Testis (tissue), 3 donors: ENCODE data around the gene IL25. TPM values are rescaled to one million over a fixed set of nuclear protein-coding genes. Genes with fewer than 3 reads are reported as not detected.

Experiments
- DNase-seq: peaks from one replicate; pipeline ENCODE4 v3.0.0-alpha.2; 2019
- H3K27ac ChIP-seq, 2 donors: fragments of 200-600 bp; sonication (generic); one replicate each; pipeline ENCODE4 v1.5.1; 2019
- H3K27me3 ChIP-seq: fragments of 200-600 bp; sonication (generic); one replicate; pipeline ENCODE4 v1.5.1; 2019
- H3K36me3 ChIP-seq: fragments of 200-600 bp; sonication (generic); one replicate; pipeline ENCODE4 v1.5.1; 2017; ENCODE audit warnings: low read depth; ENCODE audit errors: missing control alignments
- H3K4me1 ChIP-seq: fragments of 200-600 bp; sonication (generic); one replicate; pipeline ENCODE4 v1.5.1; 2019
- H3K4me3 ChIP-seq, 2 donors: fragments of 200-600 bp; sonication (generic); one replicate each; pipeline ENCODE4 v1.5.1; 2017 to 2019
- H3K9me3 ChIP-seq: fragments of 200-600 bp; sonication (generic); one replicate; pipeline ENCODE4 v1.5.1; 2017
- CTCF ChIP-seq, 3 experiments: fragments of 450-650 bp in 2 of 3; fragments of 200-600 bp in 1 of 3; sonication (generic) in 1 of 3; IDR thresholded peaks; one replicate each; pipeline ENCODE4 v1.5.1; 2016 to 2019; ENCODE audit warnings: antibody characterized with exemption in 3 of 3, mild to moderate bottlenecking in 2 of 3, moderate library complexity in 1 of 3
- POLR2A ChIP-seq: fragments of 450-650 bp; IDR thresholded peaks from one replicate; pipeline ENCODE4 v1.6.1; 2017; ENCODE audit warnings: antibody characterized with exemption, mild to moderate bottlenecking, moderate library complexity
- WGBS, 2 donors: methylation state at CpG; one replicate each; pipeline ENCODE4 v1.1.5; 2018; 5-methylcytosine and 5-hydroxymethylcytosine counted together
- intact Hi-C: fragments of 100-400 bp; cut with DNase I; formaldehyde crosslinking; loops from one replicate; pipeline ENCODE4 v1.15.1; 2023; ENCODE audit warnings: low total_unique reads
- polyA plus RNA-seq: library from polyadenylated mRNA; stranded (reverse); fragments of 350-450 nt; fragmentation: Illumina TruSeq; extraction: RNeasy Lipid Tissue Mini Kit (QIAGEN cat#74804); gene quantifications from one replicate; pipeline ENCODE4 v1.2.3, GENCODE V29; 2014; ENCODE audit warnings: low read depth, low replicate concordance; ENCODE audit not compliant: insufficient read depth
- total RNA-seq, 2 donors: library from RNA; depleted of rRNA; stranded (reverse); fragments of >200 nt; gene quantifications; one replicate each; pipeline ENCODE4 v1.2.3, GENCODE V29; 2016

Gene IL25
- total and polyA plus RNA-seq, 3 donors from 2014 or later: 0.39 to 0.83 (median 0.68) TPM

GRCh38 chr14:23358042-23358441 lies 14.6 kb upstream of the IL25 start:
- no peaks in the 10 kb centered on the region for H3K9me3 ChIP-seq
- TF ChIP-seq POLR2A: no peak
- TF ChIP-seq CTCF (IDR thresholded peaks at IDR 0.05): no peak
- H3K36me3 ChIP-seq: no peaks in the 10 kb centered on the region
- no peak overlapping the region for H3K27ac ChIP-seq
- no peaks in the 10 kb centered on the region for H3K27me3 ChIP-seq
- 67 to 82% methylated on average over 3 of the region's 3 CpGs for WGBS, 2 donors
- intact Hi-C loops: no loop called here
- no peak overlapping the region for H3K4me3 ChIP-seq
- H3K4me1 ChIP-seq: no peaks in the 10 kb centered on the region
- no peak for DNase-seq

- 71 to 83% methylated on average over 12 of the region's 12 CpGs for WGBS, 2 donors
- TF ChIP-seq CTCF (IDR thresholded peaks at IDR 0.05) (no peak), POLR2A (no peak)
- H3K27ac ChIP-seq: no peak overlapping the region
- intact Hi-C loops: no loop called here
- H3K27me3 ChIP-seq: no peaks in the 10 kb centered on the region
- no peaks in the 10 kb centered on the region for H3K9me3 ChIP-seq
- no peaks in the 10 kb centered on the region for H3K36me3 ChIP-seq
- no peak overlapping the region for H3K4me3 ChIP-seq
- DNase-seq: no peak
- peaks cover under 1% of the 10 kb centered on the region for H3K4me1 ChIP-seq
Observed at GRCh38 chr14:23358553-23359166, 13.9 kb upstream of the IL25 start.

DNA sequence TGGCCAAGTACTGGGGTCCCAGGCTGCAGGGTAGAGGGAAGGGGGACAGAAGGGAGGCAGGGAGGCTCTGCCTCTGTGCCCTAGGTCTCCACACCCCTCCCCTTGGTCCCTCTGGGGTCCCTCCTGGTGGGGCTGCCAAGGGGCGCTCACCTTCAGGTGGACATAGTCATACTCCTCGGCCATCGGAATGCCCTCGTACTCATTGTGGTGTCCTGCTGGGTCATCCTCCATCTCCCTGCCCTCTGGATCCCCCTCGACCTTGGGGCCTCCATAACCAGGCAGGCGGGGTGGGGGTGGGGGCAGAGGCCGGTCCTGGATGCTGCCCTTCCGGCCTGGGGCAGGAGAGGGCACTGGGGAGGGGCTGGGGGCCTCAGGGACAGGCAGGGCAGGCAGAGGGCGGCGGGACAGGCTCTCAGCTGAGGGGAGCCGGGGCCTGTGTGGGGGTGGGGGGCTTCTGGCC lies 13.4 kb upstream of the IL25 start:
- intact Hi-C loops: no loop called here
- Histone ChIP-seq H3K9me3 (no peaks in the 10 kb centered on the region), H3K4me1 (peaks cover 6% of the 10 kb centered on the region), H3K4me3 (no peak overlapping the region), H3K27me3 (no peaks in the 10 kb centered on the region), H3K27ac (no peak overlapping the region), H3K36me3 (no peaks in the 10 kb centered on the region)
- TF ChIP-seq CTCF (IDR thresholded peaks at IDR 0.05) (no peak), POLR2A (no peak)
- WGBS, 2 donors: 78% methylated on average over 11 of the region's 11 CpGs; no CpG with 5 or more reads in 1 of the 2 donors
- DNase-seq: no peak

DNA sequence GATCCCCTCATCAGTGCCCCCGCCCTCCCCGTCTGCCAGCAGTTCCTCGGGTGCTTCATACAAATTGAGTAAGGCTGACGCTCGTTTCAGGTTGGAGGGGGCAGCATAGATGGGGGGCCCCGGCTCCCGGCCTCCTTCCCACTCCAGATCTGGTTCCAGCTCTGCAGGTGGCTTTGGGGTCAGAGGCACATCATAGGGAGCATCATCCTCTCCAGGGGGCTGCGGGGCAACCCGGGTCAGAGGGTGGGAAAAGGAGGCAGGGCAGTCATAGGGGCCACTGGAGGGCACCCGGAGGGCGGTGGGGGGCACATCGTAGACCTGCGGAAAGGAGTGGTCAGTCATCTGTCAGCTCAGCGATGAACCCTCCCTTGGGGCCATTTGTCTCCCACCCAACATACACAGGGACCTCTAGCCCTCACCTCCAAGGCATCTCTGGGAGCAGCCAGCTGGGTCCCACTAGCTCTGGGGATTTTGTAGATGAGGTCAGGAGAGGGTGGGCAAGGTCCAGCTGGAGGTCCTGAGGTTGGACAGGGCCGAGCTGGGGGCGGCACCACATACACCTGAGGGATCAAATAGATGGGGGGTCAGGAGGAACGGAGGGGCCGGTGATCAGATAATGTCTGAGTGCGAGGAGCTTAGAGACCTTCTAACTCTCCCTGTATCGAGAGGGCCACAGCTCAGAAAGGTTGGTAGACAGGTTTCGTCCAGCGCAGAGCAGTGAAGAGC lies 12.7 kb upstream of the IL25 start:
- WGBS, 2 donors: 86% methylated on average over 20 to 22 of the region's 22 CpGs

More for the DNA sequence above, 12.7 kb upstream of the IL25 start:
- intact Hi-C loops: no loop called here
- Histone ChIP-seq H3K9me3 (no peaks in the 10 kb centered on the region), H3K27me3 (no peaks in the 10 kb centered on the region), H3K4me3 (no peak overlapping the region), H3K36me3 (no peaks in the 10 kb centered on the region), H3K27ac (no peak overlapping the region), H3K4me1 (peaks cover 7% of the 10 kb centered on the region)
- no peak for TF ChIP-seq CTCF (IDR thresholded peaks at IDR 0.05)
- DNase-seq: no peak
